Gastroesophageal sphincter (tissue), 3 donors: Measurements from ENCODE around the gene PTPRO.

Experiments
- POLR2A ChIP-seq, 2 donors: fragments of 450-650 bp; IDR thresholded peaks; one replicate each; pipeline ENCODE4 v1.6.1; 2017; ENCODE audit warnings: antibody characterized with exemption in 2 of 2, mild to moderate bottlenecking in 2 of 2, moderate library complexity in 1 of 2
- POLR2AphosphoS5 ChIP-seq: sonication (generic); formaldehyde crosslinking; IDR thresholded peaks from one replicate; pipeline ENCODE4 v1.6.1; 2017; ENCODE audit warnings: antibody characterized with exemption
- TF ChIP-seq, protein P1 (sequence below), 4 experiments: fragments of 200-600 bp in 2 of 4; fragments of 450-650 bp in 2 of 4; sonication (generic) in 1 of 4; IDR thresholded peaks; one replicate each; pipeline ENCODE4 v1.5.1; 2017 to 2019; ENCODE audit warnings: antibody characterized with exemption in 4 of 4, mild to moderate bottlenecking in 2 of 4, moderate library complexity in 2 of 4

DNA sequence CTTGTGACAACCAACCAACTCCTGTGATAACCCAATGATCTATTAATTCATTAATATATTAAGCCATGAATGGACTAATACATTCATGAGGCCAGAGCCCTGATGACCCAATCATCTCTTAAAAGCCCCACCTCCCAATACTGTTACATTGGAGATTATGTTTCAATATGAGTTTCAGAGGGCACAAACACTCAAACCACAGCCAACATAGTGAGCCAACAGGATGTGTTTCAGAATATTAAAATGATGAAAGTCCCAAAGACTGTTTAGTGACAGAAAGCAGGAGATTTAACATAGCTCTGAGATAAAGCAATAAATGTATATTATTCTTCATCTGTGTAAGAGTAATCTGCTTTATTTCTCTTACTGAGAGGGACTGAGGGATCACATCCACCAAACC lies 71.7 kb downstream of the PTPRO start:
- TF ChIP-seq POLR2A (IDR thresholded peaks at IDR 0.05) (no peak), POLR2AphosphoS5 (no peak)
- TF ChIP-seq, protein P1, sequence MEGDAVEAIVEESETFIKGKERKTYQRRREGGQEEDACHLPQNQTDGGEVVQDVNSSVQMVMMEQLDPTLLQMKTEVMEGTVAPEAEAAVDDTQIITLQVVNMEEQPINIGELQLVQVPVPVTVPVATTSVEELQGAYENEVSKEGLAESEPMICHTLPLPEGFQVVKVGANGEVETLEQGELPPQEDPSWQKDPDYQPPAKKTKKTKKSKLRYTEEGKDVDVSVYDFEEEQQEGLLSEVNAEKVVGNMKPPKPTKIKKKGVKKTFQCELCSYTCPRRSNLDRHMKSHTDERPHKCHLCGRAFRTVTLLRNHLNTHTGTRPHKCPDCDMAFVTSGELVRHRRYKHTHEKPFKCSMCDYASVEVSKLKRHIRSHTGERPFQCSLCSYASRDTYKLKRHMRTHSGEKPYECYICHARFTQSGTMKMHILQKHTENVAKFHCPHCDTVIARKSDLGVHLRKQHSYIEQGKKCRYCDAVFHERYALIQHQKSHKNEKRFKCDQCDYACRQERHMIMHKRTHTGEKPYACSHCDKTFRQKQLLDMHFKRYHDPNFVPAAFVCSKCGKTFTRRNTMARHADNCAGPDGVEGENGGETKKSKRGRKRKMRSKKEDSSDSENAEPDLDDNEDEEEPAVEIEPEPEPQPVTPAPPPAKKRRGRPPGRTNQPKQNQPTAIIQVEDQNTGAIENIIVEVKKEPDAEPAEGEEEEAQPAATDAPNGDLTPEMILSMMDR (IDR thresholded peaks at IDR 0.05) = no peak
